CD14-positive monocyte (primary cell): Measurements from ENCODE around the gene BTBD9. TPM values are rescaled to one million over a fixed set of nuclear protein-coding genes. Genes with fewer than 3 reads are reported as not detected.

Source experiments
- DNase-seq, 3 donors: peaks; one replicate each; pipeline ENCODE4 v3.0.0-alpha.2; 2011 to 2022
- H2AFZ ChIP-seq: 2 replicates; pipeline ENCODE4 v1.6.0; 2012; ENCODE audit warnings: mild to moderate bottlenecking, low read depth, low read length, inconsistent platforms; ENCODE audit not compliant: insufficient read depth, poor library complexity, severe bottlenecking
- H3K27ac ChIP-seq, 2 donors: 1 replicate in 1 of 2; 2 replicates in 1 of 2; pipeline ENCODE4 v1.5.1; 2012 to 2013; ENCODE audit warnings: low read length in 2 of 2, control low read depth in 1 of 2, inconsistent platforms in 1 of 2, low read depth in 1 of 2, mild to moderate bottlenecking in 1 of 2
- H3K27me3 ChIP-seq, 2 donors: one replicate each; pipeline versions ENCODE4 v1.6.0 to v1.6.1; 2011 to 2013; ENCODE audit warnings: low read length in 2 of 2; ENCODE audit not compliant: control insufficient read depth in 2 of 2, insufficient read depth in 2 of 2
- H3K36me3 ChIP-seq, 2 donors: replicated peaks in 1 of 2; 1 replicate in 1 of 2; 2 replicates in 1 of 2; pipeline versions ENCODE4 v1.5.1 to v1.6.1; 2012 to 2013; ENCODE audit warnings: low read length in 2 of 2, control low read depth in 1 of 2, inconsistent platforms in 1 of 2, mild to moderate bottlenecking in 1 of 2; ENCODE audit not compliant: insufficient read depth in 2 of 2, control insufficient read depth in 1 of 2
- H3K4me1 ChIP-seq, 2 donors: 1 replicate in 1 of 2; 2 replicates in 1 of 2; pipeline versions ENCODE4 v1.5.1 to v1.6.1; 2012 to 2013; ENCODE audit warnings: low read length in 2 of 2, control low read depth in 1 of 2, inconsistent platforms in 1 of 2, mild to moderate bottlenecking in 1 of 2, moderate library complexity in 1 of 2; ENCODE audit not compliant: insufficient read depth in 2 of 2, control insufficient read depth in 1 of 2
- H3K4me2 ChIP-seq: replicated peaks from 2 replicates; pipeline ENCODE3; 2012; ENCODE audit warnings: low read length, moderate library complexity, mild to moderate bottlenecking; ENCODE audit not compliant: poor library complexity, severe bottlenecking; ENCODE audit errors: extremely low read depth
- H3K4me3 ChIP-seq, 3 experiments: fragments of 200-600 bp in 1 of 3; sonication (generic) in 1 of 3; replicated peaks in 1 of 3; 1 replicate in 2 of 3; 2 replicates in 1 of 3; pipeline ENCODE4 v1.5.1; 2011 to 2013; ENCODE audit warnings: low read length in 3 of 3, mild to moderate bottlenecking in 3 of 3, control low read depth in 2 of 3, low read depth in 2 of 3, inconsistent platforms in 1 of 3, moderate library complexity in 1 of 3
- H3K79me2 ChIP-seq: 2 replicates; pipeline ENCODE4 v1.6.0; 2012; ENCODE audit warnings: mild to moderate bottlenecking, control low read depth, inconsistent platforms, low read length, moderate library complexity; ENCODE audit not compliant: insufficient read depth
- H3K9ac ChIP-seq: 2 replicates; pipeline ENCODE4 v1.6.0; 2017; ENCODE audit warnings: low read length, mild to moderate bottlenecking; ENCODE audit not compliant: insufficient read depth, poor library complexity, severe bottlenecking
- H3K9me3 ChIP-seq, 2 donors: replicated peaks in 1 of 2; 1 replicate in 1 of 2; 2 replicates in 1 of 2; pipeline versions ENCODE4 v1.5.1 to v1.6.1; 2012 to 2013; ENCODE audit warnings: low read length in 2 of 2, control low read depth in 1 of 2; ENCODE audit not compliant: control insufficient read depth in 1 of 2, insufficient read depth in 1 of 2
- H4K20me1 ChIP-seq: 2 replicates; pipeline ENCODE4 v1.6.0; 2012; ENCODE audit warnings: mild to moderate bottlenecking, low read length, control low read depth, moderate library complexity; ENCODE audit not compliant: insufficient read depth
- H3K27ac Mint-ChIP-seq, 7 donors: one replicate each; pipeline ENCODE4 v1.8.0; 2020; ENCODE audit warnings: mild to moderate bottlenecking in 7 of 7, mixed read lengths in 7 of 7, moderate library complexity in 6 of 7, inconsistent platforms in 2 of 7
- H3K27me3 Mint-ChIP-seq, 3 donors: one replicate each; pipeline ENCODE4 v1.8.0; 2021 to 2022; ENCODE audit warnings: low read depth in 3 of 3, mild to moderate bottlenecking in 3 of 3, mixed read lengths in 3 of 3, moderate library complexity in 3 of 3, inconsistent platforms in 1 of 3
- H3K36me3 Mint-ChIP-seq, 2 donors: one replicate each; pipeline ENCODE4 v1.8.0; 2020; ENCODE audit warnings: mixed read lengths in 2 of 2, inconsistent platforms in 1 of 2, mild to moderate bottlenecking in 1 of 2
- H3K4me1 Mint-ChIP-seq: one replicate; pipeline ENCODE4 v1.8.0; 2020; ENCODE audit warnings: mild to moderate bottlenecking, mixed read lengths
- H3K4me3 Mint-ChIP-seq, 2 donors: one replicate each; pipeline ENCODE4 v1.8.0; 2020; ENCODE audit warnings: mild to moderate bottlenecking in 2 of 2, mixed read lengths in 2 of 2, moderate library complexity in 1 of 2
- H3K9me3 Mint-ChIP-seq, 7 donors: one replicate each; pipeline ENCODE4 v1.8.0; 2020 to 2022; ENCODE audit warnings: mixed read lengths in 7 of 7, mild to moderate bottlenecking in 6 of 7, moderate library complexity in 6 of 7, inconsistent platforms in 2 of 7
- CTCF ChIP-seq: fragments of 200-600 bp; IDR thresholded peaks from one replicate; pipeline ENCODE4 v1.8.0; 2022; ENCODE audit warnings: antibody characterized with exemption, mild to moderate bottlenecking
- WGBS: methylation state at CpG from one replicate; pipeline ENCODE4 v1.1.5; 2013; ENCODE audit warnings: missing lambda C conversion rate; ENCODE audit not compliant: insufficient coverage; 5-methylcytosine and 5-hydroxymethylcytosine counted together
- intact Hi-C, 2 donors: fragments of 100-400 bp; cut with micrococcal nuclease; formaldehyde crosslinking; loops; one replicate each; pipeline versions ENCODE4 v1.15.0 to v1.15.1; 2023
- polyA plus RNA-seq, 3 donors: library from polyadenylated mRNA; depleted of rRNA in 1 of 3; unstranded in 2 of 3; stranded (reverse) in 1 of 3; fragments of 300-500 nt in 2 of 3; fragments of >200 nt in 1 of 3; fragmentation: Illumina TruSeq in 2 of 3; gene quantifications; 1 replicate in 2 of 3; 2 replicates in 1 of 3; pipeline ENCODE4 v1.2.3, GENCODE V29; 2012 to 2021

BTBD9 gene
- polyA plus RNA-seq, 3 donors = 5.2 to 7.5 (median 6.2) TPM

GRCh38 chr6:38413102-38413800 is 226.5 kb downstream of the BTBD9 start:
- no peaks in the 10 kb centered on the region for H3K9me3 ChIP-seq
- no peak overlapping the region for H3K9ac ChIP-seq
- Mint-ChIP-seq H3K27me3 (no peaks in the 10 kb centered on the region), H3K4me1 (no peaks in the 10 kb centered on the region), H3K4me3 (no peak overlapping the region), H3K9me3 (no peaks in the 10 kb centered on the region), H3K36me3 (no peaks in the 10 kb centered on the region), H3K27ac (no peak overlapping the region)
- no peak overlapping the region for H3K4me2 ChIP-seq
- H3K27ac ChIP-seq = no peak overlapping the region
- H3K36me3 ChIP-seq = no peaks in the 10 kb centered on the region
- no peaks in the 10 kb centered on the region for H4K20me1 ChIP-seq
- no peaks in the 10 kb centered on the region for H3K27me3 ChIP-seq
- H2AFZ ChIP-seq = no peak overlapping the region
- 100% methylated on average over 1 of the region's 4 CpGs for WGBS
- TF ChIP-seq CTCF = no peak
- H3K79me2 ChIP-seq = no peaks in the 10 kb centered on the region
- no peak overlapping the region for H3K4me3 ChIP-seq
- DNase-seq = no peak
- intact Hi-C loops = no loop called here
- H3K4me1 ChIP-seq = no peaks in the 10 kb centered on the region

GRCh38 chr6:38407192-38407591 is 232.5 kb downstream of the BTBD9 start:
- Histone ChIP-seq H3K4me1 (no peaks in the 10 kb centered on the region), H3K9me3 (no peaks in the 10 kb centered on the region)
- H3K4me1 Mint-ChIP-seq = peaks cover 3% of the 10 kb centered on the region

More at GRCh38 chr6:38407192-38407591, 232.5 kb downstream of the BTBD9 start:
- intact Hi-C loops = no loop called here
- H3K27me3 ChIP-seq = no peaks in the 10 kb centered on the region
- 10% methylated on average over 2 of the region's 3 CpGs for WGBS
- H3K27me3 Mint-ChIP-seq = no peaks in the 10 kb centered on the region
- no peaks in the 10 kb centered on the region for H3K36me3 ChIP-seq
- TF ChIP-seq CTCF = no peak
- no peaks in the 10 kb centered on the region for H3K9me3 Mint-ChIP-seq
- no peak overlapping the region for H3K27ac Mint-ChIP-seq
- H3K36me3 Mint-ChIP-seq = no peaks in the 10 kb centered on the region
- no peak overlapping the region for H2AFZ ChIP-seq
- no peak overlapping the region for H3K4me3 Mint-ChIP-seq
- no peak overlapping the region for H3K27ac ChIP-seq
- H3K79me2 ChIP-seq = no peaks in the 10 kb centered on the region
- no peak overlapping the region for H3K4me3 ChIP-seq
- no peaks in the 10 kb centered on the region for H4K20me1 ChIP-seq
- DNase-seq = no peak
- H3K9ac ChIP-seq = no peak overlapping the region
- no peak overlapping the region for H3K4me2 ChIP-seq
